HEK293 (cell line): ENCODE data around the gene TEAD4.

ENCODE experiments used
- CTCF ChIA-PET: fragments of 350-600 bp; formaldehyde crosslinking; extraction: SDS; loops from one replicate; lab custom pipeline; 2021; ENCODE audit warnings: antibody characterized with exemption; lab: Yijun Ruan, JAX
- POLR2A ChIA-PET: fragments of 300-600 bp; formaldehyde crosslinking; extraction: SDS; loops from one replicate; lab custom pipeline; 2020; ENCODE audit warnings: antibody characterized with exemption, inconsistent platforms; lab: Yijun Ruan, JAX
- H3K27ac ChIP-seq: fragments of 200-500 bp; sonication (Bioruptor generic); 2 replicates; pipeline ENCODE4 v1.5.1; 2014; ENCODE audit warnings: low read depth, low read length, control low read depth, inconsistent platforms; ENCODE audit errors: extremely low read depth
- H3K36me3 ChIP-seq, 2 experiments: fragments of 200-500 bp in 1 of 2; sonication (Bioruptor generic) in 1 of 2; 1 replicate in 1 of 2; 2 replicates in 1 of 2; pipeline ENCODE4 v1.5.1; 2014 to 2017; ENCODE audit warnings: inconsistent platforms in 2 of 2, low read length in 2 of 2; ENCODE audit not compliant: control insufficient read depth in 2 of 2, insufficient read depth in 1 of 2
- H3K4me1 ChIP-seq: fragments of 200-500 bp; sonication (Bioruptor generic); 2 replicates; pipeline ENCODE4 v1.5.1; 2014; ENCODE audit warnings: mild to moderate bottlenecking, low read length, inconsistent platforms; ENCODE audit not compliant: control insufficient read depth, insufficient read depth
- H3K4me3 ChIP-seq: 2 replicates; pipeline ENCODE4 v1.5.1; 2011; ENCODE audit warnings: low read depth, mild to moderate bottlenecking, control low read depth, low read length, moderate library complexity
- H3K9me3 ChIP-seq: fragments of 200-500 bp; sonication (Bioruptor generic); 2 replicates; pipeline ENCODE4 v1.5.1; 2014; ENCODE audit warnings: low read depth, low read length, inconsistent platforms; ENCODE audit not compliant: control insufficient read depth, insufficient read depth
- EGR2 ChIP-seq: fragments of 450-650 bp; formaldehyde crosslinking; IDR thresholded peaks from 2 replicates; pipeline ENCODE4 v1.5.1; 2016; ENCODE audit warnings: low read depth, missing biosample characterization, missing genetic modification characterization
- KLF1 ChIP-seq: fragments of 450-650 bp; formaldehyde crosslinking; IDR thresholded peaks from 2 replicates; pipeline ENCODE4 v1.5.1; 2016; ENCODE audit warnings: missing biosample characterization, missing genetic modification characterization
- ZFHX2 ChIP-seq: fragments of 450-650 bp; formaldehyde crosslinking; conservative IDR thresholded peaks from 2 replicates; pipeline ENCODE4 v1.5.1; 2016; ENCODE audit warnings: missing biosample characterization, missing genetic modification characterization
- ZNF10 ChIP-seq: fragments of 450-650 bp; formaldehyde crosslinking; IDR thresholded peaks from 2 replicates; pipeline ENCODE4 v1.5.1; 2017; ENCODE audit warnings: missing biosample characterization, missing genetic modification characterization
- ZNF132 ChIP-seq: fragments of 450-650 bp; formaldehyde crosslinking; IDR thresholded peaks from 2 replicates; pipeline ENCODE4 v1.5.1; 2017; ENCODE audit warnings: missing biosample characterization, missing genetic modification characterization, borderline replicate concordance
- ZNF449 ChIP-seq: fragments of 450-650 bp; formaldehyde crosslinking; IDR thresholded peaks from 2 replicates; pipeline ENCODE4 v1.5.1; 2017; ENCODE audit warnings: missing biosample characterization, mild to moderate bottlenecking, missing genetic modification characterization, moderate library complexity
- ZNF518A ChIP-seq: fragments of 450-650 bp; formaldehyde crosslinking; conservative IDR thresholded peaks from 2 replicates; pipeline ENCODE4 v1.5.1; 2016; ENCODE audit warnings: low read depth, missing biosample characterization, missing genetic modification characterization
- ZNF560 ChIP-seq: fragments of 450-650 bp; formaldehyde crosslinking; IDR thresholded peaks from 2 replicates; pipeline ENCODE4 v1.5.1; 2017; ENCODE audit warnings: missing biosample characterization, missing genetic modification characterization, borderline replicate concordance
- ZSCAN30 ChIP-seq: fragments of 450-650 bp; IDR thresholded peaks from 2 replicates; pipeline ENCODE4 v1.5.1; 2018; ENCODE audit warnings: missing biosample characterization, mild to moderate bottlenecking, missing genetic modification characterization, moderate library complexity
- ZXDB ChIP-seq: fragments of 450-650 bp; formaldehyde crosslinking; IDR thresholded peaks from 2 replicates; pipeline ENCODE4 v1.5.1; 2016; ENCODE audit warnings: missing biosample characterization, missing genetic modification characterization
- TF ChIP-seq, protein P1 (sequence below): fragments of 450-650 bp; formaldehyde crosslinking; IDR thresholded peaks from 2 replicates; pipeline ENCODE4 v1.5.1; 2016; ENCODE audit warnings: missing biosample characterization, missing genetic modification characterization, low read depth
- TF ChIP-seq, protein P2 (sequence below): fragments of 450-650 bp; formaldehyde crosslinking; IDR thresholded peaks from 2 replicates; pipeline ENCODE4 v1.5.1; 2016; ENCODE audit warnings: missing biosample characterization, missing genetic modification characterization, borderline replicate concordance

Gene TEAD4

DNA sequence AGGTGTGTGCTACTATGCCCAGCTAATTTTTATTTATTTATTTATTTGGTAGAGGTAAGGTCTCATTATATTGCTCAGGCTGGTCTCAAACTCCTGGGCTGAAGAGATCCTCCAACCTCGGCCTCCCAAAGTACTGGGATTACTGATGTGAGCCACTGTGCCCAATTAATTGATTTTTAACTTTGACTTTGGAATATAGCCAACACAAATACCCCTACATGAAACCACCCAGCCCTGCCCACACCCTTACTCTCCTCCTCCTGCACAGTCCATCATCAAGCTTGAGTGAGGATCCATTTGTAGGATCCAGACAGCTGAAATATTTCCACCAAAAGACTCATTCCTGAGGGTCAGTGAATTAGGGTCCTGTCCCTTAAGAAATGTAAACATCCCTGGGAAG lies 3.3 kb upstream of the TEAD4 start:
- H3K27ac ChIP-seq: no peak overlapping the region
- H3K36me3 ChIP-seq: no peaks in the 10 kb centered on the region
- POLR2A ChIA-PET: interaction anchor here (1.0 to 1.6 kb wide), 2 partner anchors 10 to 65 kb away, joined by 3 read pairs; partner anchors contain the start of gene TULP3
- TF ChIP-seq ZNF518A (tag by site-specific recombination) (no peak), ZFHX2 (peak; percentile 49; the same call in 1 of the 2 replicates), ZNF449 (tag by site-specific recombination) (no peak), ZNF10 (tag by site-specific recombination) (no peak), ZNF560 (tag by site-specific recombination) (no peak), ZXDB (no peak), ZSCAN30 (no peak), KLF1 (peak; percentile 53), EGR2 (tag by site-specific recombination) (peak; percentile 51; the same call in 1 of the 2 replicates), ZNF132 (tag by site-specific recombination) (no peak)
- TF ChIP-seq, protein P1, sequence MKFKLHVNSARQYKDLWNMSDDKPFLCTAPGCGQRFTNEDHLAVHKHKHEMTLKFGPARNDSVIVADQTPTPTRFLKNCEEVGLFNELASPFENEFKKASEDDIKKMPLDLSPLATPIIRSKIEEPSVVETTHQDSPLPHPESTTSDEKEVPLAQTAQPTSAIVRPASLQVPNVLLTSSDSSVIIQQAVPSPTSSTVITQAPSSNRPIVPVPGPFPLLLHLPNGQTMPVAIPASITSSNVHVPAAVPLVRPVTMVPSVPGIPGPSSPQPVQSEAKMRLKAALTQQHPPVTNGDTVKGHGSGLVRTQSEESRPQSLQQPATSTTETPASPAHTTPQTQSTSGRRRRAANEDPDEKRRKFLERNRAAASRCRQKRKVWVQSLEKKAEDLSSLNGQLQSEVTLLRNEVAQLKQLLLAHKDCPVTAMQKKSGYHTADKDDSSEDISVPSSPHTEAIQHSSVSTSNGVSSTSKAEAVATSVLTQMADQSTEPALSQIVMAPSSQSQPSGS (tag by site-specific recombination): no peak
- TF ChIP-seq, protein P2, sequence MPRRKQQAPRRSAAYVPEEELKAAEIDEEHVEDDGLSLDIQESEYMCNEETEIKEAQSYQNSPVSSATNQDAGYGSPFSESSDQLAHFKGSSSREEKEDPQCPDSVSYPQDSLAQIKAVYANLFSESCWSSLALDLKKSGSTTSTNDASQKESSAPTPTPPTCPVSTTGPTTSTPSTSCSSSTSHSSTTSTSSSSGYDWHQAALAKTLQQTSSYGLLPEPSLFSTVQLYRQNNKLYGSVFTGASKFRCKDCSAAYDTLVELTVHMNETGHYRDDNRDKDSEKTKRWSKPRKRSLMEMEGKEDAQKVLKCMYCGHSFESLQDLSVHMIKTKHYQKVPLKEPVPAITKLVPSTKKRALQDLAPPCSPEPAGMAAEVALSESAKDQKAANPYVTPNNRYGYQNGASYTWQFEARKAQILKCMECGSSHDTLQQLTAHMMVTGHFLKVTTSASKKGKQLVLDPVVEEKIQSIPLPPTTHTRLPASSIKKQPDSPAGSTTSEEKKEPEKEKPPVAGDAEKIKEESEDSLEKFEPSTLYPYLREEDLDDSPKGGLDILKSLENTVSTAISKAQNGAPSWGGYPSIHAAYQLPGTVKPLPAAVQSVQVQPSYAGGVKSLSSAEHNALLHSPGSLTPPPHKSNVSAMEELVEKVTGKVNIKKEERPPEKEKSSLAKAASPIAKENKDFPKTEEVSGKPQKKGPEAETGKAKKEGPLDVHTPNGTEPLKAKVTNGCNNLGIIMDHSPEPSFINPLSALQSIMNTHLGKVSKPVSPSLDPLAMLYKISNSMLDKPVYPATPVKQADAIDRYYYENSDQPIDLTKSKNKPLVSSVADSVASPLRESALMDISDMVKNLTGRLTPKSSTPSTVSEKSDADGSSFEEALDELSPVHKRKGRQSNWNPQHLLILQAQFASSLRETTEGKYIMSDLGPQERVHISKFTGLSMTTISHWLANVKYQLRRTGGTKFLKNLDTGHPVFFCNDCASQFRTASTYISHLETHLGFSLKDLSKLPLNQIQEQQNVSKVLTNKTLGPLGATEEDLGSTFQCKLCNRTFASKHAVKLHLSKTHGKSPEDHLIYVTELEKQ: no peak
- no peak overlapping the region for H3K4me3 ChIP-seq
- CTCF ChIA-PET: interaction anchor here (2.1 kb wide), 1 partner anchor 11 kb away, joined by 15 read pairs; no protein-coding TSS in a partner anchor
- H3K9me3 ChIP-seq: no peaks in the 10 kb centered on the region
- H3K4me1 ChIP-seq: peaks cover 4% of the 10 kb centered on the region; the same call in 1 of the 2 replicates
